MCF 10A (cell line): Measurements from ENCODE around the gene ICE2. TPM values are rescaled to one million over a fixed set of nuclear protein-coding genes. Genes with fewer than 3 reads are reported as not detected.

ENCODE experiments used
- BruUV-seq: library from RNA; stranded (reverse); fragments of 400-500 nt; replicated peaks from 2 replicates; lab custom pipeline; 2021; lab: Mats Ljungman, UMichigan
- CTCF ChIA-PET: fragments of 300-600 bp; sonication (Branson Sonifier 250); formaldehyde crosslinking; extraction: SDS; loops from one replicate; lab custom pipeline; 2021; ENCODE audit warnings: antibody characterized with exemption, inconsistent platforms; lab: Yijun Ruan, JAX
- POLR2A ChIA-PET: fragments of 300-600, 350-650 bp; sonication (Branson Sonifier 250); formaldehyde crosslinking; extraction: SDS; loops from one replicate; lab custom pipeline; 2020; ENCODE audit warnings: antibody characterized with exemption, inconsistent platforms; lab: Yijun Ruan, JAX
- DNase-seq: peaks from one replicate; pipeline ENCODE4 v3.0.0-alpha.2; 2018; ENCODE audit not compliant: unreplicated experiment
- H3K27ac Mint-ChIP-seq: one replicate; pipeline ENCODE4 v1.8.0; 2022; ENCODE audit warnings: mild to moderate bottlenecking, low read depth, mixed read lengths; ENCODE audit not compliant: unreplicated experiment
- H3K27me3 Mint-ChIP-seq: one replicate; pipeline ENCODE4 v1.8.0; 2022; ENCODE audit warnings: mixed read lengths; ENCODE audit not compliant: insufficient read depth, unreplicated experiment
- H3K36me3 Mint-ChIP-seq: one replicate; pipeline ENCODE4 v1.8.0; 2022; ENCODE audit warnings: mild to moderate bottlenecking, moderate library complexity, mixed read lengths; ENCODE audit not compliant: insufficient read depth, unreplicated experiment
- H3K4me1 Mint-ChIP-seq: one replicate; pipeline ENCODE4 v1.8.0; 2022; ENCODE audit warnings: mixed read lengths; ENCODE audit not compliant: insufficient read depth, unreplicated experiment
- H3K4me3 Mint-ChIP-seq: one replicate; pipeline ENCODE4 v1.8.0; 2022; ENCODE audit warnings: mild to moderate bottlenecking, moderate library complexity, mixed read lengths; ENCODE audit not compliant: unreplicated experiment
- H3K9me3 Mint-ChIP-seq: one replicate; pipeline ENCODE4 v1.8.0; 2022; ENCODE audit warnings: mixed read lengths; ENCODE audit not compliant: unreplicated experiment
- intact Hi-C: fragments of 100-400 bp; cut with micrococcal nuclease; formaldehyde crosslinking; loops from 2 replicates; pipeline ENCODE4 v1.14.1; 2022
- total RNA-seq: library from RNA; stranded (reverse); gene quantifications from 2 replicates; pipeline ENCODE4 v1.2.3, GENCODE V29; 2022
- TF ChIP-seq, protein P1 (sequence below): fragments of 200-600 bp; IDR thresholded peaks from one replicate; pipeline ENCODE4 v1.8.0; 2022; ENCODE audit warnings: antibody characterized with exemption, mild to moderate bottlenecking; ENCODE audit not compliant: unreplicated experiment

Gene ICE2
- total RNA-seq, 1 experiment from 2014 or later, result 57.9 TPM

DNA sequence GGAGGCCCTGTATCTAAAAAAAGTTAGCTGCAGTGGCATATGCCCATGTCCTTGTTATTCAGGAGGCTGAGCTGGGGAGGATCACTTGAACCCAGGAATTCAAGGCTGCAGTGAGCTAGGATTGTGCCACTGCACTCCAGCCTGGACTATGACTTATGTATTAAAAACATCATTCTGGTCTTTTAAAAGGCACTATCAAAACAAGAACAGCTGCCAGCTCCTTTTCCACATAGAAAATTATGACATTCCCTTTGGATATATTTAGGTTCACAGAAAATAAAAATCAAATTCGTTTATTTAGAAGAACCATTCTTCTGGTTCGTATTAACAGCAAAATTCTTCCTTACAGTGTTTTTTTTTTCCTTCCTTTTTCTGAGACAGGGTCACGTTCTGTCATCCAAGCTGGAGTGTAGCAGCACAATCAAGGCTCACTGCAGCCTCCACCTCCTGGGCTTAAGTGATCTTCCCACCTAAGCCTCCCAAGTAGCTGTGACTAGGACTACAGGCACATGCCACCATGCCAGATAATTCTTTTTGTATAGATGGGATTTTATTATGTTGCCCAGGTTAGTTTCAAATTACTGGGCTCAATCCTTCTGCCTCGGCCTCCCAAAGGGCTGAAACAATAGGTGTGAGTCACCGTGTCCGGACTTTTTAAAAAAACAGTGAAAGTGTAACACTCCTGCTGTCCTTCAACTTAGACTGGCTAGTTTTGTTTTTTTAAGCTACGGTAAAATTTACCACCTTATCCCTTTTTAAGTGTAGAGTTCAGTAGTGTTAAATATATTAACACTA, 13.9 kb downstream of the ICE2 start:
- Mint-ChIP-seq H3K27ac (peak overlapping the region; percentile 78), H3K4me3 (no peak overlapping the region), H3K27me3 (no peaks in the 10 kb centered on the region), H3K9me3 (no peaks in the 10 kb centered on the region), H3K4me1 (peaks cover 14% of the 10 kb centered on the region), H3K36me3 (peaks cover 29% of the 10 kb centered on the region)
- TF ChIP-seq, protein P1, sequence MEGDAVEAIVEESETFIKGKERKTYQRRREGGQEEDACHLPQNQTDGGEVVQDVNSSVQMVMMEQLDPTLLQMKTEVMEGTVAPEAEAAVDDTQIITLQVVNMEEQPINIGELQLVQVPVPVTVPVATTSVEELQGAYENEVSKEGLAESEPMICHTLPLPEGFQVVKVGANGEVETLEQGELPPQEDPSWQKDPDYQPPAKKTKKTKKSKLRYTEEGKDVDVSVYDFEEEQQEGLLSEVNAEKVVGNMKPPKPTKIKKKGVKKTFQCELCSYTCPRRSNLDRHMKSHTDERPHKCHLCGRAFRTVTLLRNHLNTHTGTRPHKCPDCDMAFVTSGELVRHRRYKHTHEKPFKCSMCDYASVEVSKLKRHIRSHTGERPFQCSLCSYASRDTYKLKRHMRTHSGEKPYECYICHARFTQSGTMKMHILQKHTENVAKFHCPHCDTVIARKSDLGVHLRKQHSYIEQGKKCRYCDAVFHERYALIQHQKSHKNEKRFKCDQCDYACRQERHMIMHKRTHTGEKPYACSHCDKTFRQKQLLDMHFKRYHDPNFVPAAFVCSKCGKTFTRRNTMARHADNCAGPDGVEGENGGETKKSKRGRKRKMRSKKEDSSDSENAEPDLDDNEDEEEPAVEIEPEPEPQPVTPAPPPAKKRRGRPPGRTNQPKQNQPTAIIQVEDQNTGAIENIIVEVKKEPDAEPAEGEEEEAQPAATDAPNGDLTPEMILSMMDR, result no peak
- CTCF ChIA-PET, result interaction anchor here (0.9 to 1.2 kb wide), 3 partner anchors 13 to 321 kb away, joined by 3 to 8 read pairs (median 3); no protein-coding TSS in a partner anchor
- DNase-seq, result peak; percentile 78
- intact Hi-C loops, result no loop called here
- no TSS peak for BruUV-seq
- POLR2A ChIA-PET, result interaction anchor here (0.6 to 4.0 kb wide), 8 partner anchors 11 to 1824 kb away, joined by 3 to 24 read pairs (median 3); partner anchors contain the start of gene ICE2

DNA sequence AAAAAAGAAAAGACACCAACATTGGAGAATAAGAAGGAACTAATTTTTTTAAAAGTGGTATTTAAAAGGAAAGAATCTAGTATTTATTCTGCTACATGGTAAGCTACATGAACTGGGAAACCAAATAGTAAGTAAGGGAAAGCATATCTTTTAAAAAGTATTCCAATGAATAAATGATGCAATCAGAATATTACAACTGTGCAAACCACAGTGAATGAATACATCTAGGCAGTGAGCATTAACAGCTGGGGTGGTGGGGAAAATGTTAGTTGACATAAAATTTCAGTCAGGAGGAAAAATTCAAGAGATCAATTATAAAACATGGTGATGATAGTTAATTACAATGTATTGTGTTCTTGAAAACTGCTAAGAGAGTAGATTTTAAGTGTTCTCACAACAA, 16.9 kb downstream of the ICE2 start:
- Mint-ChIP-seq H3K27ac (no peak overlapping the region), H3K36me3 (peaks cover 15% of the 10 kb centered on the region)
- DNase-seq, result no peak

DNA sequence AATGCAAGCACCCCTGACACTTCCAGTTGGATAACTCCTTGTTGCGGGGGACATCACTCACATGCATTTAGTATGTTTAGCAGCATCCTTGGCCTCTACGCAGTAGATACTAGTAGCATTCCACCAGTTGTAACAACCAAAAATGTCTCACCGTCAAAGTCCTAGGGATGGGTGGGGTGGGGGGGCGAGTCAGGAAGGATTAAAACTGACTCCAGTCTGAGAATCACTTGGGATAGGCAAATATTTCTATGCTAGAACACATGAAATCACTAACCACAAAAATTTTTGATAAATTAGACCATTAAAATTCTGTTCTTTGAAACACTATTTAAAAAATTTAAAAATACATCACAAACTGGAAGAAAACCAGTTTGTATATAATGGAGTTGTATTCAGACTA, 18.0 kb downstream of the ICE2 start:
- Mint-ChIP-seq H3K9me3 (no peaks in the 10 kb centered on the region), H3K27me3 (no peaks in the 10 kb centered on the region), H3K4me3 (no peak overlapping the region), H3K36me3 (peaks cover 13% of the 10 kb centered on the region), H3K4me1 (peaks cover 5% of the 10 kb centered on the region), H3K27ac (no peak overlapping the region)
- ChIA-PET POLR2A (no interaction called here), CTCF (no interaction called here)
- intact Hi-C loops, result no loop called here
- TF ChIP-seq, protein P1, result no peak
- no peak for DNase-seq
- BruUV-seq, result no TSS peak

More for the DNA sequence above, 16.9 kb downstream of the ICE2 start:
- TF ChIP-seq, protein P1, result no peak
- POLR2A ChIA-PET, result no interaction called here
- no peaks in the 10 kb centered on the region for H3K9me3 Mint-ChIP-seq
- CTCF ChIA-PET, result no interaction called here
- H3K4me1 Mint-ChIP-seq, result peaks cover 5% of the 10 kb centered on the region
- H3K27me3 Mint-ChIP-seq, result no peaks in the 10 kb centered on the region
- BruUV-seq, result no TSS peak
- intact Hi-C loops, result no loop called here
- no peak overlapping the region for H3K4me3 Mint-ChIP-seq

DNA sequence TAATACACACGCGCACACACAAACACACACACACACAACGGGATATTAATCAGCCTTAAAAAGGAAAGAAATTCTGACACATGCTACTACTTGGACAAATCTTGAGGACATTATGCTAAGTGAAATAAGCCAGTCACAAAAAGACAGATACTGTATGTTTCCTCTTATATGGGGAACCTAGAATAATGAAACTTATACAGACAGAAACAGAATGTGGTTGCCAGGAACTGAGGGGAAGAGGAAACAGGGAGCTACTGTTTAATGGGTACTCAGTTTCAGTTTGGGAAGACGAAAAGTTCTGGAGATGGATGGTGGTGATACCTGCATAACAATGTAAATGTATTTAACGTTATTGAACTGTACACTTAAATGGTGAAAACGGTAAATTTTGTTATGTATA, 20.2 kb downstream of the ICE2 start:
- no peaks in the 10 kb centered on the region for H3K27me3 Mint-ChIP-seq
- ChIA-PET CTCF (no interaction called here), POLR2A (no interaction called here)
- H3K4me1 Mint-ChIP-seq, result no peaks in the 10 kb centered on the region
- DNase-seq, result no peak
- BruUV-seq, result no TSS peak
- H3K4me3 Mint-ChIP-seq, result no peak overlapping the region
- TF ChIP-seq, protein P1, result no peak
- intact Hi-C loops, result no loop called here
- H3K36me3 Mint-ChIP-seq, result peaks cover 22% of the 10 kb centered on the region
- H3K9me3 Mint-ChIP-seq, result no peaks in the 10 kb centered on the region
- no peak overlapping the region for H3K27ac Mint-ChIP-seq
